ENCODE results near the gene CEP152. TPM values are rescaled to one million over a fixed set of nuclear protein-coding genes. Genes with fewer than 3 reads are reported as not detected.

Gene CEP152
- total RNA-seq, 1 donor from 2014 or later: 16.0 TPM

- Mint-ChIP-seq H3K4me3 (no peak overlapping the region), H3K36me3 (no peaks in the 10 kb centered on the region), H3K9me3 (no peaks in the 10 kb centered on the region), H3K27ac (no peak overlapping the region), H3K27me3 (peaks cover 3% of the 10 kb centered on the region), H3K4me1 (ENCODE audit: unreplicated experiment) (no peaks in the 10 kb centered on the region)
- TF ChIP-seq CTCF (conservative IDR thresholded peaks at IDR 0.05): no peak
- DNase-seq (ENCODE audit: extremely low spot score, unreplicated experiment): no peak
These were observed 93.4 kb downstream of the CEP152 start for GRCh38 chr15:48717458-48717857.

GRCh38 chr15:48712546-48712945, 98.3 kb downstream of the CEP152 start:
- no peak overlapping the region for H3K27ac Mint-ChIP-seq
- H3K9me3 Mint-ChIP-seq: no peaks in the 10 kb centered on the region
- H3K4me1 Mint-ChIP-seq (ENCODE audit: unreplicated experiment): no peaks in the 10 kb centered on the region
- no peak for DNase-seq (ENCODE audit: extremely low spot score, unreplicated experiment)
- no peak overlapping the region for H3K4me3 Mint-ChIP-seq
- H3K27me3 Mint-ChIP-seq: no peaks in the 10 kb centered on the region
- H3K36me3 Mint-ChIP-seq: no peaks in the 10 kb centered on the region
- no peak for TF ChIP-seq CTCF (conservative IDR thresholded peaks at IDR 0.05)

GRCh38 chr15:48710952-48711495, 99.8 kb downstream of the CEP152 start:
- DNase-seq (ENCODE audit: extremely low spot score, unreplicated experiment): no peak
- no peaks in the 10 kb centered on the region for H3K36me3 Mint-ChIP-seq
- H3K27me3 Mint-ChIP-seq: no peaks in the 10 kb centered on the region
- H3K4me3 Mint-ChIP-seq: no peak overlapping the region
- TF ChIP-seq CTCF (conservative IDR thresholded peaks at IDR 0.05): no peak
- no peak overlapping the region for H3K27ac Mint-ChIP-seq
- peaks cover 5% of the 10 kb centered on the region for H3K9me3 Mint-ChIP-seq
- H3K4me1 Mint-ChIP-seq (ENCODE audit: unreplicated experiment): no peaks in the 10 kb centered on the region

- Mint-ChIP-seq H3K27me3 (no peaks in the 10 kb centered on the region), H3K4me1 (ENCODE audit: unreplicated experiment) (no peaks in the 10 kb centered on the region), H3K36me3 (no peaks in the 10 kb centered on the region), H3K4me3 (no peak overlapping the region), H3K9me3 (peaks cover 9% of the 10 kb centered on the region), H3K27ac (no peak overlapping the region)
- no peak for TF ChIP-seq CTCF (conservative IDR thresholded peaks at IDR 0.05)
- DNase-seq (ENCODE audit: extremely low spot score, unreplicated experiment): no peak
These were observed 102.2 kb downstream of the CEP152 start for GRCh38 chr15:48708641-48709040.

GRCh38 chr15:48705381-48705780, 105.5 kb downstream of the CEP152 start:
- H3K9me3 Mint-ChIP-seq: peaks cover 9% of the 10 kb centered on the region
- H3K27ac Mint-ChIP-seq: no peak overlapping the region
- H3K4me3 Mint-ChIP-seq: no peak overlapping the region
- no peak for DNase-seq (ENCODE audit: extremely low spot score, unreplicated experiment)
- H3K4me1 Mint-ChIP-seq (ENCODE audit: unreplicated experiment): no peaks in the 10 kb centered on the region
- no peaks in the 10 kb centered on the region for H3K36me3 Mint-ChIP-seq
- H3K27me3 Mint-ChIP-seq: no peaks in the 10 kb centered on the region
- no peak for TF ChIP-seq CTCF (conservative IDR thresholded peaks at IDR 0.05)

GRCh38 chr15:48703544-48703943, 107.3 kb downstream of the CEP152 start:
- Mint-ChIP-seq H3K4me3 (no peak overlapping the region), H3K36me3 (no peaks in the 10 kb centered on the region), H3K4me1 (ENCODE audit: unreplicated experiment) (no peaks in the 10 kb centered on the region), H3K27ac (no peak overlapping the region), H3K9me3 (peaks cover 9% of the 10 kb centered on the region), H3K27me3 (no peaks in the 10 kb centered on the region)
- TF ChIP-seq CTCF (conservative IDR thresholded peaks at IDR 0.05): no peak
- DNase-seq (ENCODE audit: extremely low spot score, unreplicated experiment): no peak

All from type B pancreatic cell (in vitro differentiated cells).